Spleen (tissue), 7 donors: Measurements from ENCODE around the gene ACTR1B.

Experiments
- CTCF ChIP-seq, 11 experiments: fragments of 200-600 bp in 7 of 11; fragments of 450-650 bp in 4 of 11; sonication (generic) in 4 of 11; IDR thresholded peaks in 8 of 11; conservative IDR thresholded peaks in 3 of 11; 1 replicate in 7 of 11; 2 replicates in 4 of 11; pipeline versions ENCODE4 v1.4.0 to v1.8.0; 2016 to 2021; ENCODE audit warnings: antibody characterized with exemption in 11 of 11, inconsistent platforms in 4 of 11, mild to moderate bottlenecking in 1 of 11
- POLR2A ChIP-seq, 3 donors: fragments of 450-650 bp; IDR thresholded peaks; one replicate each; pipeline ENCODE4 v1.5.1; 2017; ENCODE audit warnings: antibody characterized with exemption in 3 of 3, mild to moderate bottlenecking in 1 of 3
- POLR2AphosphoS5 ChIP-seq, 3 donors: sonication (generic); formaldehyde crosslinking; IDR thresholded peaks; one replicate each; pipeline ENCODE4 v1.5.1; 2017; ENCODE audit warnings: antibody characterized with exemption in 3 of 3
- donor health status: DM: no; HTN: no; CAD: no; lungs with moderate emphysema.
- donor health status: DM: no; HTN: no; CAD: no.
- donor health status: DM: no; HTN: no; CAD: no.

GRCh38 chr2:97653473-97653872, 10.4 kb downstream of the ACTR1B start:
- TF ChIP-seq POLR2A (IDR thresholded peaks at IDR 0.05) (no peak), CTCF (IDR thresholded peaks at IDR 0.05 in 8 of 11, conservative IDR thresholded peaks at IDR 0.05 in 3 of 11) (no peak), POLR2AphosphoS5 (IDR thresholded peaks at IDR 0.05) (no peak)
